Measurements from ENCODE around the gene FNBP1. TPM values are rescaled to one million over a fixed set of nuclear protein-coding genes. Genes with fewer than 3 reads are reported as not detected.

The FNBP1 gene
- total and polyA plus RNA-seq, 2 donors (not counting 1 experiment from before 2014, with no cell fraction given), result 42.9 to 318 TPM

- intact Hi-C loops (cut with micrococcal nuclease), result no loop called here
- peak overlapping the region; percentile 67 for H3K4me3 Mint-ChIP-seq
Measured at GRCh38 chr9:130026583-130027340, 16.2 kb downstream of the FNBP1 start.

More at GRCh38 chr9:130026583-130027340, 16.2 kb downstream of the FNBP1 start:
- H3K4me2 ChIP-seq (replicated peaks; ENCODE audit: low read depth, low read length, poor library complexity, severe bottlenecking), result peak overlapping the region; percentile 45
- peaks cover 0 to 4% of the 10 kb centered on the region in 2 experiments for H3K36me3 ChIP-seq (replicated peaks in 1 of 2; ENCODE audit: control extremely low read depth in 1 of 2, control insufficient read depth in 1 of 2, extremely low read depth in 1 of 2, insufficient read depth in 2 of 2, low read length in 1 of 2)
- peaks cover 89% of the 10 kb centered on the region in 2 donors for H3K4me1 ChIP-seq (ENCODE audit: control insufficient read depth in 2 of 2, insufficient read depth in 2 of 2, low read length in 2 of 2)
- TF ChIP-seq EZH2 (IDR thresholded peaks at IDR 0.05; ENCODE audit: borderline replicate concordance, insufficient read depth, low read depth, low read length, poor library complexity, severe bottlenecking), result no peak
- TF ChIP-seq CTCF (IDR thresholded peaks at IDR 0.05), result no peak
- no peak overlapping the region for H2AFZ ChIP-seq (ENCODE audit: insufficient read depth, low read depth, low read length, poor library complexity, severe bottlenecking)
- Mint-ChIP-seq H3K27ac (peak overlapping the region; percentile 98), H3K27me3 (no peaks in the 10 kb centered on the region), H3K9me3 (ENCODE audit: insufficient read depth) (no peaks in the 10 kb centered on the region), H3K4me1 (peaks cover 91% of the 10 kb centered on the region)
- no peak overlapping the region for H3K4me3 ChIP-seq (ENCODE audit: control extremely low read depth in 1 of 5, extremely low read depth in 1 of 5, insufficient read depth in 1 of 5, low read depth in 2 of 5, low read length in 4 of 5)
- peak overlapping the region; percentile 0 to 89 for H3K27ac ChIP-seq (ENCODE audit: low read length in 2 of 2)
- H3K79me2 ChIP-seq (ENCODE audit: control insufficient read depth, insufficient read depth, low read length), result peaks cover 100% of the 10 kb centered on the region
- POLR2A ChIA-PET, result interaction anchor here (1.1 to 2.9 kb wide), 3 partner anchors 12 to 37 kb away, joined by 3 to 8 read pairs (median 7); no protein-coding TSS in a partner anchor
- ATAC-seq (ENCODE audit: low read depth) (no peak), DNase-seq (peak; percentile 66)
- H3K9ac ChIP-seq (ENCODE audit: low read length), result peak overlapping the region; percentile 11
- H3K9me3 ChIP-seq (ENCODE audit: control extremely low read depth in 1 of 3, control insufficient read depth in 2 of 3, insufficient read depth in 1 of 3, low read length in 2 of 3), result peaks cover 0 to 6% (median 0%) of the 10 kb centered on the region in 3 donors
- CTCF ChIA-PET, result interaction anchor here (0.5 to 1.3 kb wide), 4 partner anchors 9 to 140 kb away, joined by 3 to 5 read pairs (median 3); no protein-coding TSS in a partner anchor
- H3K27me3 ChIP-seq (replicated peaks in 1 of 4; ENCODE audit: control extremely low read depth in 1 of 4, control insufficient read depth in 3 of 4, insufficient read depth in 4 of 4, low read length in 3 of 4), result no peaks in the 10 kb centered on the region
- H4K20me1 ChIP-seq (ENCODE audit: control insufficient read depth, insufficient read depth, low read length, poor library complexity, severe bottlenecking), result peaks cover 17% of the 10 kb centered on the region
- WGBS (ENCODE audit: insufficient coverage), result no CpG with 5 or more reads among the region's 2 CpGs

Data from B cell (primary cell).